GM19328 (cell line): Measurements from ENCODE around the gene WNT9B.
"Not testable (repeated sequence)": the region's sequence is repeated elsewhere in the genome, so short reads cannot be mapped to it uniquely, and the experiment has no call there.

ENCODE experiments used
- ATAC-seq: cut with Tn5 transposase; IDR thresholded peaks from one replicate; pipeline ENCODE4 v1.9.1; 2021; ENCODE audit warnings: mild to moderate bottlenecking, moderate library complexity; ENCODE audit not compliant: unreplicated experiment

Gene WNT9B

GRCh38 chr17:46903762-46904672 lies 52.6 kb downstream of the WNT9B start:
- no peak for ATAC-seq

GRCh38 chr17:46908068-46908737 lies 56.8 kb downstream of the WNT9B start:
- ATAC-seq, result no peak

GRCh38 chr17:46910179-46910927 lies 59.0 kb downstream of the WNT9B start:
- no peak for ATAC-seq

GRCh38 chr17:46911311-46911710 lies 59.9 kb downstream of the WNT9B start:
- ATAC-seq, result no peak

- ATAC-seq, result no peak
These were observed 64.2 kb downstream of the WNT9B start for GRCh38 chr17:46915596-46915995.

- ATAC-seq, result no peak
These were observed 64.8 kb downstream of the WNT9B start for GRCh38 chr17:46916211-46916610.

- ATAC-seq, result no peak
These were observed 65.2 kb downstream of the WNT9B start for GRCh38 chr17:46916623-46917022.

GRCh38 chr17:46917041-46917440 lies 65.7 kb downstream of the WNT9B start:
- no peak for ATAC-seq

GRCh38 chr17:46917516-46917915 lies 66.1 kb downstream of the WNT9B start:
- no peak for ATAC-seq

- ATAC-seq, result not testable (repeated sequence)
These were observed 70.6 kb downstream of the WNT9B start for GRCh38 chr17:46921962-46922361.

GRCh38 chr17:46922487-46922803 lies 71.1 kb downstream of the WNT9B start:
- ATAC-seq, result no peak

GRCh38 chr17:46922804-46923635 lies 71.6 kb downstream of the WNT9B start, which contains the start of gene GOSR2:
Gene GOSR2 (plus strand): TSS chr17:46923160. CDS start chr17:46923193, 33 bp downstream.
- ATAC-seq, result peak; percentile 86

- ATAC-seq, result no peak
These were observed 73.9 kb downstream of the WNT9B start for GRCh38 chr17:46925185-46925868.

- no peak for ATAC-seq
These were observed 77.3 kb downstream of the WNT9B start for GRCh38 chr17:46928467-46929261.

GRCh38 chr17:46929413-46929812 lies 78.0 kb downstream of the WNT9B start:
- no peak for ATAC-seq

GRCh38 chr17:46930051-46930450 lies 78.7 kb downstream of the WNT9B start:
- no peak for ATAC-seq

- ATAC-seq, result no peak
These were observed 80.2 kb downstream of the WNT9B start for GRCh38 chr17:46931596-46931995.

GRCh38 chr17:46935658-46936266 lies 84.4 kb downstream of the WNT9B start:
- ATAC-seq, result no peak
